CD8-positive, alpha-beta memory T cell (primary cell): ENCODE data around the gene DUSP1. TPM values are rescaled to one million over a fixed set of nuclear protein-coding genes. Genes with fewer than 3 reads are reported as not detected.

Experiments used
- CTCF ChIA-PET: fragments of 350-600 bp; sonication (Branson Sonifier 250); formaldehyde crosslinking; loops from one replicate; lab custom pipeline; 2021; ENCODE audit warnings: antibody characterized with exemption; lab: Charles Lee
- POLR2A ChIA-PET: fragments of 350-600 bp; sonication (Branson Sonifier 250); formaldehyde crosslinking; loops from one replicate; lab custom pipeline; 2021; ENCODE audit warnings: antibody characterized with exemption; lab: Charles Lee
- DNase-seq, 5 donors: peaks; one replicate each; pipeline versions ENCODE4 v3.0.0 to v3.0.0-alpha.2; 2020 to 2022; ENCODE audit warnings: mixed read lengths in 1 of 5
- H3K27ac ChIP-seq: one replicate; pipeline ENCODE4 v1.7.0; 2013; ENCODE audit warnings: low read depth, mild to moderate bottlenecking, low read length, moderate library complexity
- H3K27me3 ChIP-seq: 2 replicates; pipeline ENCODE4 v1.7.0; 2013; ENCODE audit warnings: low read length, mild to moderate bottlenecking; ENCODE audit not compliant: insufficient read depth, poor library complexity, severe bottlenecking
- H3K36me3 ChIP-seq: 2 replicates; pipeline ENCODE4 v1.7.0; 2013; ENCODE audit warnings: mild to moderate bottlenecking, low read length, moderate library complexity; ENCODE audit not compliant: insufficient read depth
- H3K4me1 ChIP-seq: 2 replicates; pipeline ENCODE4 v1.7.0; 2013; ENCODE audit warnings: mild to moderate bottlenecking, low read length, moderate library complexity; ENCODE audit not compliant: insufficient read depth
- H3K4me3 ChIP-seq: 2 replicates; pipeline ENCODE4 v1.7.0; 2013; ENCODE audit warnings: mild to moderate bottlenecking, low read length
- H3K9me3 ChIP-seq: 2 replicates; pipeline ENCODE4 v1.7.0; 2013; ENCODE audit warnings: mild to moderate bottlenecking, low read length
- H3K27ac Mint-ChIP-seq, 8 donors: one replicate each; pipeline ENCODE4 v1.8.0; 2020 to 2021; ENCODE audit warnings: mixed read lengths in 8 of 8, mild to moderate bottlenecking in 6 of 8, inconsistent platforms in 3 of 8, moderate library complexity in 3 of 8
- H3K27me3 Mint-ChIP-seq, 2 donors: one replicate each; pipeline ENCODE4 v1.8.0; 2020 to 2021; ENCODE audit warnings: mixed read lengths in 2 of 2, mild to moderate bottlenecking in 1 of 2, moderate library complexity in 1 of 2
- H3K36me3 Mint-ChIP-seq, 3 donors: one replicate each; pipeline ENCODE4 v1.8.0; 2020 to 2021; ENCODE audit warnings: mixed read lengths in 3 of 3, inconsistent platforms in 1 of 3, mild to moderate bottlenecking in 1 of 3
- H3K4me1 Mint-ChIP-seq, 3 donors: one replicate each; pipeline ENCODE4 v1.8.0; 2020 to 2021; ENCODE audit warnings: mixed read lengths in 3 of 3, inconsistent platforms in 1 of 3, mild to moderate bottlenecking in 1 of 3
- H3K4me3 Mint-ChIP-seq, 7 donors: one replicate each; pipeline ENCODE4 v1.8.0; 2020 to 2021; ENCODE audit warnings: mixed read lengths in 7 of 7, mild to moderate bottlenecking in 6 of 7, moderate library complexity in 4 of 7, inconsistent platforms in 2 of 7
- H3K9me3 Mint-ChIP-seq, 5 donors: one replicate each; pipeline ENCODE4 v1.8.0; 2020 to 2022; ENCODE audit warnings: mixed read lengths in 5 of 5, mild to moderate bottlenecking in 3 of 5, moderate library complexity in 2 of 5, inconsistent platforms in 1 of 5
- polyA plus RNA-seq: library from polyadenylated mRNA; unstranded; fragments of 300-500 nt; fragmentation: Illumina TruSeq; gene quantifications from one replicate; pipeline ENCODE4 v1.2.3, GENCODE V29; 2021
- total RNA-seq, 2 experiments: library from RNA; stranded (reverse); gene quantifications; one replicate each; pipeline ENCODE4 v1.2.3, GENCODE V29; 2021

Gene DUSP1
- total and polyA plus RNA-seq, 3 experiments from 2014 or later, result 9.4 to 1,007 (median 10.9) TPM

- peaks cover 15 to 35% (median 17%) of the 10 kb centered on the region in 3 donors for H3K4me1 Mint-ChIP-seq
- Histone ChIP-seq H3K4me3 (no peak overlapping the region), H3K9me3 (no peaks in the 10 kb centered on the region), H3K4me1 (no peaks in the 10 kb centered on the region), H3K27ac (no peak overlapping the region), H3K36me3 (no peaks in the 10 kb centered on the region), H3K27me3 (no peaks in the 10 kb centered on the region)
- H3K4me3 Mint-ChIP-seq, result no peak overlapping the region
- CTCF ChIA-PET, result interaction anchor here (1.1 kb wide), 1 partner anchor 24 kb away, joined by 4 read pairs; no protein-coding TSS in a partner anchor
- DNase-seq, result no peak
- POLR2A ChIA-PET, result interaction anchor here (0.6 kb wide), 1 partner anchor 9 kb away, joined by 3 read pairs; no protein-coding TSS in a partner anchor
- H3K9me3 Mint-ChIP-seq, result no peaks in the 10 kb centered on the region
- no peaks in the 10 kb centered on the region for H3K27me3 Mint-ChIP-seq
- peak overlapping the region in 4 of 8 donors; percentile 3 to 75 (median 46) for H3K27ac Mint-ChIP-seq
- H3K36me3 Mint-ChIP-seq, result no peaks in the 10 kb centered on the region
These were observed 30.4 kb downstream of the DUSP1 start for GRCh38 chr5:172740428-172741205.

- CTCF ChIA-PET, result interaction anchor here (0.7 kb wide), 2 partner anchors 35 to 436 kb away, joined by 3 read pairs; no protein-coding TSS in a partner anchor
- Histone ChIP-seq H3K36me3 (no peaks in the 10 kb centered on the region), H3K27me3 (no peaks in the 10 kb centered on the region), H3K9me3 (no peaks in the 10 kb centered on the region), H3K4me1 (no peaks in the 10 kb centered on the region), H3K27ac (no peak overlapping the region), H3K4me3 (no peak overlapping the region)
- H3K4me1 Mint-ChIP-seq, result peaks cover 9 to 24% (median 14%) of the 10 kb centered on the region in 3 donors
- no peaks in the 10 kb centered on the region for H3K27me3 Mint-ChIP-seq
- H3K36me3 Mint-ChIP-seq, result no peaks in the 10 kb centered on the region
- DNase-seq, result no peak
- POLR2A ChIA-PET, result interaction anchor here (0.6 kb wide), 1 partner anchor 29 kb away, joined by 4 read pairs; no protein-coding TSS in a partner anchor
- H3K9me3 Mint-ChIP-seq, result no peaks in the 10 kb centered on the region
- no peak overlapping the region for H3K4me3 Mint-ChIP-seq
- peak overlapping the region in 1 of 8 donors; percentile 77 for H3K27ac Mint-ChIP-seq
These were observed 31.6 kb downstream of the DUSP1 start for GRCh38 chr5:172739375-172739774.

GRCh38 chr5:172736508-172737135, 34.4 kb downstream of the DUSP1 start:
- H3K27me3 Mint-ChIP-seq, result no peaks in the 10 kb centered on the region
- Histone ChIP-seq H3K27ac (no peak overlapping the region), H3K27me3 (no peaks in the 10 kb centered on the region), H3K9me3 (no peaks in the 10 kb centered on the region), H3K4me3 (no peak overlapping the region), H3K36me3 (no peaks in the 10 kb centered on the region), H3K4me1 (no peaks in the 10 kb centered on the region)
- peaks cover 3 to 5% (median 4%) of the 10 kb centered on the region in 3 donors for H3K4me1 Mint-ChIP-seq
- no peaks in the 10 kb centered on the region for H3K9me3 Mint-ChIP-seq
- DNase-seq, result no peak
- ChIA-PET CTCF (interaction anchor here (1.0 kb wide), 1 partner anchor 196 kb away, joined by 3 read pairs; no protein-coding TSS in a partner anchor), POLR2A (no interaction called here)
- H3K4me3 Mint-ChIP-seq, result no peak overlapping the region
- H3K36me3 Mint-ChIP-seq, result no peaks in the 10 kb centered on the region
- peak overlapping the region in 2 of 8 donors; percentile 14 to 54 for H3K27ac Mint-ChIP-seq

- POLR2A ChIA-PET, result no interaction called here
- peak overlapping the region in 4 of 8 donors; percentile 8 to 54 (median 24) for H3K27ac Mint-ChIP-seq
- CTCF ChIA-PET, result interaction anchor here (2.3 kb wide), 1 partner anchor 18 kb away, joined by 7 read pairs; no protein-coding TSS in a partner anchor
- H3K36me3 Mint-ChIP-seq, result no peaks in the 10 kb centered on the region
- H3K36me3 ChIP-seq, result no peaks in the 10 kb centered on the region
- no peak overlapping the region for H3K4me3 Mint-ChIP-seq
- H3K4me1 Mint-ChIP-seq, result peaks cover 0 to 5% (median 0%) of the 10 kb centered on the region in 3 donors
- no peak overlapping the region for H3K27ac ChIP-seq
- DNase-seq, result no peak
- no peaks in the 10 kb centered on the region for H3K9me3 Mint-ChIP-seq
- no peaks in the 10 kb centered on the region for H3K9me3 ChIP-seq
- no peaks in the 10 kb centered on the region for H3K27me3 Mint-ChIP-seq
- no peaks in the 10 kb centered on the region for H3K4me1 ChIP-seq
- no peak overlapping the region for H3K4me3 ChIP-seq
- H3K27me3 ChIP-seq, result no peaks in the 10 kb centered on the region
These were observed 35.7 kb downstream of the DUSP1 start for GRCh38 chr5:172735141-172735831.

GRCh38 chr5:172733974-172734346, 37.0 kb downstream of the DUSP1 start:
- Mint-ChIP-seq H3K36me3 (no peaks in the 10 kb centered on the region), H3K4me3 (no peak overlapping the region), H3K27me3 (no peaks in the 10 kb centered on the region), H3K27ac (peak overlapping the region in 1 of 8 donors; percentile 43), H3K4me1 (peaks cover 0 to 5% (median 0%) of the 10 kb centered on the region in 3 donors), H3K9me3 (no peaks in the 10 kb centered on the region)
- Histone ChIP-seq H3K4me3 (no peak overlapping the region), H3K4me1 (no peaks in the 10 kb centered on the region), H3K27me3 (no peaks in the 10 kb centered on the region), H3K36me3 (no peaks in the 10 kb centered on the region), H3K27ac (no peak overlapping the region), H3K9me3 (no peaks in the 10 kb centered on the region)
- ChIA-PET CTCF (interaction anchor here (1.3 to 2.5 kb wide), 4 partner anchors 17 to 199 kb away, joined by 4 to 11 read pairs (median 8); no protein-coding TSS in a partner anchor), POLR2A (no interaction called here)
- DNase-seq, result no peak

GRCh38 chr5:172733131-172733973, 37.6 kb downstream of the DUSP1 start:
- no peaks in the 10 kb centered on the region for H3K27me3 ChIP-seq
- H3K4me1 ChIP-seq, result no peaks in the 10 kb centered on the region
- H3K4me3 ChIP-seq, result no peak overlapping the region
- CTCF ChIA-PET, result interaction anchor here (1.3 to 2.5 kb wide), 5 partner anchors 16 to 199 kb away, joined by 4 to 11 read pairs (median 7); no protein-coding TSS in a partner anchor
- Mint-ChIP-seq H3K9me3 (no peaks in the 10 kb centered on the region), H3K27me3 (no peaks in the 10 kb centered on the region), H3K36me3 (no peaks in the 10 kb centered on the region), H3K4me1 (peaks cover 0 to 5% (median 0%) of the 10 kb centered on the region in 3 donors), H3K4me3 (no peak overlapping the region), H3K27ac (peak overlapping the region in 3 of 8 donors; percentile 17 to 68 (median 25))
- no peak for DNase-seq
- no peaks in the 10 kb centered on the region for H3K36me3 ChIP-seq
- no peak overlapping the region for H3K27ac ChIP-seq
- POLR2A ChIA-PET, result no interaction called here
- H3K9me3 ChIP-seq, result no peaks in the 10 kb centered on the region

GRCh38 chr5:172732201-172732865, 38.7 kb downstream of the DUSP1 start:
- CTCF ChIA-PET, result interaction anchor here (1.7 to 2.5 kb wide), 3 partner anchors 18 to 200 kb away, joined by 5 to 11 read pairs (median 8); no protein-coding TSS in a partner anchor
- H3K27me3 Mint-ChIP-seq, result no peaks in the 10 kb centered on the region
- H3K9me3 Mint-ChIP-seq, result no peaks in the 10 kb centered on the region
- H3K36me3 Mint-ChIP-seq, result no peaks in the 10 kb centered on the region
- H3K27ac ChIP-seq, result no peak overlapping the region
- peaks cover 0 to 5% (median 0%) of the 10 kb centered on the region in 3 donors for H3K4me1 Mint-ChIP-seq
- no peak overlapping the region for H3K4me3 Mint-ChIP-seq
- no peak for DNase-seq
- no peaks in the 10 kb centered on the region for H3K36me3 ChIP-seq
- H3K4me1 ChIP-seq, result no peaks in the 10 kb centered on the region
- POLR2A ChIA-PET, result no interaction called here
- no peaks in the 10 kb centered on the region for H3K9me3 ChIP-seq
- H3K4me3 ChIP-seq, result no peak overlapping the region
- no peaks in the 10 kb centered on the region for H3K27me3 ChIP-seq
- peak overlapping the region in 3 of 8 donors; percentile 25 to 51 (median 35) for H3K27ac Mint-ChIP-seq
